ENCODE measurements around the gene KCNIP1. TPM values are rescaled to one million over a fixed set of nuclear protein-coding genes. Genes with fewer than 3 reads are reported as not detected.

The KCNIP1 gene
- total and polyA plus RNA-seq, 7 donors = 0.03 TPM; not detected in 6

DNA sequence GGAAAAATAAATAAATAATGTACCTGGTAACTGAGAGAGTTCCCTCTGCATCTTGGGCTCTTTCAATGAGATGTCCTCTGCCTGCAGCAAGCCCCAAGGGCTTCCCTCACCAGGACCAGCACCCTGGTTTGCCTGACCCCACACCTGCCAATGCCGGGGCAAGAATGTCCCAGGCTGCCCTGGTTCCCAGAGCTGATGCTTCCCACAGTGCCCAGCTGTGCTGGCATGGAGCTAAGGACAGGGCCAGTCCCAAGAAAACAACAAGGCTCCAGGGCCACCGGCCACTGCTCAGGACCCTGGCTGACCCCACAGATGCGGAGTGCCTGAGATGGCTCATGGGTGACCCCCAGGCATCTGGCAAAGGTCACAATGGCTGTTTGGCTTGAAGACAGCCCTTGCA lies 123.5 kb downstream of the KCNIP1 start:
- TF ChIP-seq, protein P1, sequence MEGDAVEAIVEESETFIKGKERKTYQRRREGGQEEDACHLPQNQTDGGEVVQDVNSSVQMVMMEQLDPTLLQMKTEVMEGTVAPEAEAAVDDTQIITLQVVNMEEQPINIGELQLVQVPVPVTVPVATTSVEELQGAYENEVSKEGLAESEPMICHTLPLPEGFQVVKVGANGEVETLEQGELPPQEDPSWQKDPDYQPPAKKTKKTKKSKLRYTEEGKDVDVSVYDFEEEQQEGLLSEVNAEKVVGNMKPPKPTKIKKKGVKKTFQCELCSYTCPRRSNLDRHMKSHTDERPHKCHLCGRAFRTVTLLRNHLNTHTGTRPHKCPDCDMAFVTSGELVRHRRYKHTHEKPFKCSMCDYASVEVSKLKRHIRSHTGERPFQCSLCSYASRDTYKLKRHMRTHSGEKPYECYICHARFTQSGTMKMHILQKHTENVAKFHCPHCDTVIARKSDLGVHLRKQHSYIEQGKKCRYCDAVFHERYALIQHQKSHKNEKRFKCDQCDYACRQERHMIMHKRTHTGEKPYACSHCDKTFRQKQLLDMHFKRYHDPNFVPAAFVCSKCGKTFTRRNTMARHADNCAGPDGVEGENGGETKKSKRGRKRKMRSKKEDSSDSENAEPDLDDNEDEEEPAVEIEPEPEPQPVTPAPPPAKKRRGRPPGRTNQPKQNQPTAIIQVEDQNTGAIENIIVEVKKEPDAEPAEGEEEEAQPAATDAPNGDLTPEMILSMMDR (IDR thresholded peaks at IDR 0.05) = no peak
- Histone ChIP-seq H3K4me1 (no peaks in the 10 kb centered on the region), H3K4me3 (no peak overlapping the region), H3K9me3 (no peaks in the 10 kb centered on the region), H3K27ac (no peak overlapping the region), H3K27me3 (ENCODE audit: insufficient read depth in 3 of 3, low read length in 2 of 3) (peaks cover 0 to 10% (median 0%) of the 10 kb centered on the region in 3 donors), H3K36me3 (ENCODE audit: insufficient read depth in 1 of 2, low read depth in 1 of 2) (no peaks in the 10 kb centered on the region)
- intact Hi-C loops (cut with DNase I) = no loop called here
- ATAC-seq (no peak), DNase-seq (no peak)
- WGBS, 3 donors = 42 to 60% (median 45%) methylated on average over 3 of the region's 3 CpGs

GRCh38 chr5:170628028-170628427 lies 124.2 kb downstream of the KCNIP1 start:
- WGBS, 3 donors = 90 to 97% (median 97%) methylated on average over 8 of the region's 8 CpGs
- ATAC-seq = no peak
- intact Hi-C loops (cut with DNase I) = no loop called here
- H3K4me1 ChIP-seq = no peaks in the 10 kb centered on the region
- no peak for DNase-seq
- peaks cover 0 to 10% (median 0%) of the 10 kb centered on the region in 3 donors for H3K27me3 ChIP-seq (ENCODE audit: insufficient read depth in 3 of 3, low read length in 2 of 3)
- H3K4me3 ChIP-seq = no peak overlapping the region
- no peak overlapping the region for H3K27ac ChIP-seq
- no peaks in the 10 kb centered on the region for H3K36me3 ChIP-seq (ENCODE audit: insufficient read depth in 1 of 2, low read depth in 1 of 2)
- TF ChIP-seq, protein P1 (IDR thresholded peaks at IDR 0.05) = no peak
- H3K9me3 ChIP-seq = no peaks in the 10 kb centered on the region

- WGBS, 3 donors = 81 to 86% (median 84%) methylated on average over 19 of the region's 19 CpGs
- H3K36me3 ChIP-seq (ENCODE audit: insufficient read depth in 1 of 2, low read depth in 1 of 2) = no peaks in the 10 kb centered on the region
- H3K4me1 ChIP-seq = no peaks in the 10 kb centered on the region
- no peaks in the 10 kb centered on the region for H3K9me3 ChIP-seq
- peaks cover 0 to 8% (median 0%) of the 10 kb centered on the region in 3 donors for H3K27me3 ChIP-seq (ENCODE audit: insufficient read depth in 3 of 3, low read length in 2 of 3)
- no peak overlapping the region for H3K4me3 ChIP-seq
- TF ChIP-seq, protein P1 (IDR thresholded peaks at IDR 0.05) = no peak
- ATAC-seq = no peak
- DNase-seq = no peak
- intact Hi-C loops (cut with DNase I) = no loop called here
- H3K27ac ChIP-seq = no peak overlapping the region
Measured at GRCh38 chr5:170628691-170629565, 125.1 kb downstream of the KCNIP1 start.

- no peak for ATAC-seq
- TF ChIP-seq, protein P1 (IDR thresholded peaks at IDR 0.05) = no peak
- Histone ChIP-seq H3K27me3 (ENCODE audit: insufficient read depth in 3 of 3, low read length in 2 of 3) (peaks cover 0 to 4% (median 0%) of the 10 kb centered on the region in 3 donors), H3K4me1 (no peaks in the 10 kb centered on the region), H3K4me3 (no peak overlapping the region), H3K36me3 (ENCODE audit: insufficient read depth in 1 of 2, low read depth in 1 of 2) (no peaks in the 10 kb centered on the region), H3K27ac (no peak overlapping the region), H3K9me3 (no peaks in the 10 kb centered on the region)
- intact Hi-C loops (cut with DNase I) = loop anchor here (5.0 to 10.0 kb wide), 3 partner anchors 155 to 362 kb away; partner anchors contain the start of gene GABRP (in 1 of the 2)
- DNase-seq = no peak
- WGBS, 3 donors = 88 to 95% (median 94%) methylated on average over 7 of the region's 7 CpGs
Measured at GRCh38 chr5:170629566-170630175, 125.9 kb downstream of the KCNIP1 start.

All from psoas muscle (tissue), 8 donors.